ENCODE results near the gene CRYBB2. TPM values are rescaled to one million over a fixed set of nuclear protein-coding genes. Genes with fewer than 3 reads are reported as not detected.
"Not testable (repeated sequence)": the region's sequence is repeated elsewhere in the genome, so short reads cannot be mapped to it uniquely, and the experiment has no call there.

CRYBB2 gene
- total RNA-seq, 4 donors from 2014 or later: 1.5 TPM; not detected in 3

GRCh38 chr22:25232301-25232700, 12.9 kb downstream of the CRYBB2 start:
- intact Hi-C loops (cut with DNase I; ENCODE audit: low total_unique reads): no loop called here
- 47 to 60% methylated on average over 5 of the region's 5 CpGs for WGBS, 2 donors
- TF ChIP-seq, protein P1, sequence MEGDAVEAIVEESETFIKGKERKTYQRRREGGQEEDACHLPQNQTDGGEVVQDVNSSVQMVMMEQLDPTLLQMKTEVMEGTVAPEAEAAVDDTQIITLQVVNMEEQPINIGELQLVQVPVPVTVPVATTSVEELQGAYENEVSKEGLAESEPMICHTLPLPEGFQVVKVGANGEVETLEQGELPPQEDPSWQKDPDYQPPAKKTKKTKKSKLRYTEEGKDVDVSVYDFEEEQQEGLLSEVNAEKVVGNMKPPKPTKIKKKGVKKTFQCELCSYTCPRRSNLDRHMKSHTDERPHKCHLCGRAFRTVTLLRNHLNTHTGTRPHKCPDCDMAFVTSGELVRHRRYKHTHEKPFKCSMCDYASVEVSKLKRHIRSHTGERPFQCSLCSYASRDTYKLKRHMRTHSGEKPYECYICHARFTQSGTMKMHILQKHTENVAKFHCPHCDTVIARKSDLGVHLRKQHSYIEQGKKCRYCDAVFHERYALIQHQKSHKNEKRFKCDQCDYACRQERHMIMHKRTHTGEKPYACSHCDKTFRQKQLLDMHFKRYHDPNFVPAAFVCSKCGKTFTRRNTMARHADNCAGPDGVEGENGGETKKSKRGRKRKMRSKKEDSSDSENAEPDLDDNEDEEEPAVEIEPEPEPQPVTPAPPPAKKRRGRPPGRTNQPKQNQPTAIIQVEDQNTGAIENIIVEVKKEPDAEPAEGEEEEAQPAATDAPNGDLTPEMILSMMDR (IDR thresholded peaks at IDR 0.05): no peak
- no peak for TF ChIP-seq POLR2A (IDR thresholded peaks at IDR 0.05)
- no peak for DNase-seq (ENCODE audit: low spot score in 2 of 2)
- H3K4me3 ChIP-seq (ENCODE audit: low read depth, poor library complexity, severe bottlenecking): no peak overlapping the region

DNA sequence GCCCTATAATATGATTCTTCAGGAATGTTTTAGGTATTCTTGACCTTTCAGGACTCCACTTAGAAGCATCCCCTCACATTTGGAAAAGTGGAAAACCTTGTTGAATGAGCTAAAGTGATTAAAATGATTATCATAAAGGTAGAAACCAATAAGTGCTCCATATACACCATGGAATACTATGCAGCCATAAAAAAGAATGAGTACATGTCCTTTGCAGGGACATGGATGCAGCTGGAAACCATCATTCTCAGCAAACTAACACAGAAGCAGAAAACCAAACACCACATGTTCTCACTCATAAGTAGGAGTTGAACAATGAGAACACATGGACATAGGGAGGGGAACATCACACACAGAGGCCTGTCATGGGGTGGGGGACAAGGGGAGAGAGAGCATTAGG, 14.3 kb downstream of the CRYBB2 start:
- intact Hi-C loops (cut with DNase I; ENCODE audit: low total_unique reads); H3K4me3 ChIP-seq (ENCODE audit: low read depth, poor library complexity, severe bottlenecking); DNase-seq (ENCODE audit: low spot score in 2 of 2): not testable (repeated sequence)

DNA sequence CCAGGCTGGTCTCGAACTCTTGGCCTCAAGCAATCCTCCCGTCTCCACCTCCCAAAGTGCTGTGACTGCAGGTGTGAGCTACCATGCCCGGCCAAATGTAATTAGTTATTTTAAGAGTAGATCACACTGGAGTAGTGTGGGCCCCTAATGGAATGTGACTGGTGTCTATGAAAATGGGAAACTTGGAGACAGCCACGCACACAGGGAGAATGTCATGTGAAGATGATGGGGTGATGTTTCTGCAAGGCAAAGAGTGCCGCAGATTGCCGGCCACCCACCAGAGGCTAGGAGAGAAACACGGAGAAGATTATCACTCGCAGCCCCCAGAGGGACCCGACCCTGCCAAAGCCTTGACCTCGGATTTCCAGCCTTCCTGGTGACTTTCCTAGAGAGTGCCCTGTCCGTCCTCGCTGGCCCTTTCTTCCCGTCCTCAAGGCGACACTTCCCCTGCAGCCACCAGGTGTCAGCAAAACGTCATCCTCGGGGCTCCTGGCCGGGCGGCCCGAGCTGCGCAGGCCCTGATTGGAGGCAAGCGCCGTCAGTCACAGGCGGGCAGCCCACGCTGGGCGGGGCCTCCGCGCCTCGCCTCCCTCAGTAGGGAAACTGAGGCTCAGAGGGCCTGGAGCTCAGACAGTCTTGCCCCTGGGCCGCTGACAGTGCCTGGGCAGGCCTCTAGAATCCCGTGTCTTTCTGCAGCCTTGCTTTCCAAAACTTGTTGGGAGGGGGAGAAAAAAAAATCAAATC, 16.3 kb downstream of the CRYBB2 start:
- no peak for TF ChIP-seq POLR2A (IDR thresholded peaks at IDR 0.05)
- TF ChIP-seq, protein P1 (IDR thresholded peaks at IDR 0.05): no peak
- intact Hi-C loops (cut with DNase I; ENCODE audit: low total_unique reads): no loop called here
- peak in 1 of 2 donors; percentile 22 for DNase-seq (ENCODE audit: low spot score in 2 of 2)
- 10 to 15% methylated on average over 30 of the region's 30 CpGs for WGBS, 2 donors
- no peak overlapping the region for H3K4me3 ChIP-seq (ENCODE audit: low read depth, poor library complexity, severe bottlenecking)

- 90 to 94% methylated on average over 6 of the region's 6 CpGs for WGBS, 2 donors
- intact Hi-C loops (cut with DNase I; ENCODE audit: low total_unique reads): no loop called here
- H3K4me3 ChIP-seq (ENCODE audit: low read depth, poor library complexity, severe bottlenecking): no peak overlapping the region
- no peak for DNase-seq (ENCODE audit: low spot score in 2 of 2)
- no peak for TF ChIP-seq POLR2A (IDR thresholded peaks at IDR 0.05)
- TF ChIP-seq, protein P1 (IDR thresholded peaks at IDR 0.05): no peak
Observed at GRCh38 chr22:25236417-25236816, 17.0 kb downstream of the CRYBB2 start.

GRCh38 chr22:25237503-25237902, 18.1 kb downstream of the CRYBB2 start:
- H3K4me3 ChIP-seq (ENCODE audit: low read depth, poor library complexity, severe bottlenecking): no peak overlapping the region
- intact Hi-C loops (cut with DNase I; ENCODE audit: low total_unique reads): no loop called here
- no peak for DNase-seq (ENCODE audit: low spot score in 2 of 2)
- WGBS, 2 donors: 87% methylated on average over 4 of the region's 4 CpGs
- no peak for TF ChIP-seq POLR2A (IDR thresholded peaks at IDR 0.05)
- TF ChIP-seq, protein P1 (IDR thresholded peaks at IDR 0.05): no peak

GRCh38 chr22:25238058-25238457, 18.6 kb downstream of the CRYBB2 start:
- DNase-seq (ENCODE audit: low spot score in 2 of 2); intact Hi-C loops (cut with DNase I; ENCODE audit: low total_unique reads); H3K4me3 ChIP-seq (ENCODE audit: low read depth, poor library complexity, severe bottlenecking): not testable (repeated sequence)
- 64 to 68% methylated on average over 9 of the region's 9 CpGs for WGBS, 2 donors

GRCh38 chr22:25255169-25255568, 35.7 kb downstream of the CRYBB2 start:
- H3K4me3 ChIP-seq (ENCODE audit: low read depth, poor library complexity, severe bottlenecking); intact Hi-C loops (cut with DNase I; ENCODE audit: low total_unique reads); DNase-seq (ENCODE audit: low spot score in 2 of 2): not testable (repeated sequence)

DNA sequence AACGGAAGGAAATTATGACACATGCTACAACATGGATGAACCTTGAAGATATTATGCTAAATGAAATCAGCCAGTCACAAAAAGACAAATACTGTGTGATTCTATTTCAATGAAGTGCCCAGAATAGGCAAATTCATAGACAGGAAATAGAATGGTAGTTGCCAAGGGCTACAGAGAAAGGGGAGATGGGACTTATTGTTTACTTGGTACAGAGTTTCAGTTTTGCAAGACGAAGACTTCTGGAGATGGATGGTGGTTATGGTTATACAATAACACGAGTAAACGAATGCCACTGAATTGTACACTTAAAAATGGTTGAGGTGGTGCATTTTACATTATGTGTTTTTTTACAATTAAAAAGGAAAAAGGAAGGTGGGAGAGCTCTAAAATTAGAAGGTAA, 48.1 kb downstream of the CRYBB2 start:
- WGBS, 2 donors: 73 to 82% methylated on average over 4 of the region's 4 CpGs
- intact Hi-C loops (cut with DNase I; ENCODE audit: low total_unique reads); DNase-seq (ENCODE audit: low spot score in 2 of 2); H3K4me3 ChIP-seq (ENCODE audit: low read depth, poor library complexity, severe bottlenecking): not testable (repeated sequence)

More at GRCh38 chr22:25255169-25255568, 35.7 kb downstream of the CRYBB2 start:
- WGBS, 2 donors: 67 to 83% methylated on average over 1 of the region's 1 CpG

GRCh38 chr22:25268902-25269301, 49.5 kb downstream of the CRYBB2 start:
- DNase-seq (ENCODE audit: low spot score in 2 of 2); intact Hi-C loops (cut with DNase I; ENCODE audit: low total_unique reads): not testable (repeated sequence)
- WGBS, 2 donors: 61 to 93% methylated on average over 1 of the region's 1 CpG

DNA sequence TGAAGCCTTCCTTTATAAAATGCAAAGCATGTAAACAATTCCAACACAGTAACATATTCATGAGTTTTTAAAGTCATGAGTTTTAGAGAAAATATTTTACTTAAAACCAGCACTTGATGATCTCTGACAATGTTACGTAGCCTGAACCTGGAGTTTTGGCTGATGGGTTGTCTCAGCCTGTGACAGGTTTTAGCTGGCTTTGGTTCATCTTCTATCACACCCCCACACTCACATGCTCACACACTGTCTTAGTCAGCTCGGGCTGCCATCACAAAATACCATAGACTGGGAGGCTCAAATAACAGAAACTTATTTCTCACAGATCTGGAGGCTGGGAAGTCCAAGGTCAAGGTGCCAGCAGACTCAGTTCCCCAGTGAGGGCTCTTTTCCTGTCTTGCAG, 50.6 kb downstream of the CRYBB2 start:
- DNase-seq (ENCODE audit: low spot score in 2 of 2); intact Hi-C loops (cut with DNase I; ENCODE audit: low total_unique reads); H3K4me3 ChIP-seq (ENCODE audit: low read depth, poor library complexity, severe bottlenecking): not testable (repeated sequence)
- 43 to 50% methylated on average over 2 of the region's 2 CpGs for WGBS, 2 donors

More at GRCh38 chr22:25268902-25269301, 49.5 kb downstream of the CRYBB2 start:
- not testable (repeated sequence) for H3K4me3 ChIP-seq (ENCODE audit: low read depth, poor library complexity, severe bottlenecking)

DNA sequence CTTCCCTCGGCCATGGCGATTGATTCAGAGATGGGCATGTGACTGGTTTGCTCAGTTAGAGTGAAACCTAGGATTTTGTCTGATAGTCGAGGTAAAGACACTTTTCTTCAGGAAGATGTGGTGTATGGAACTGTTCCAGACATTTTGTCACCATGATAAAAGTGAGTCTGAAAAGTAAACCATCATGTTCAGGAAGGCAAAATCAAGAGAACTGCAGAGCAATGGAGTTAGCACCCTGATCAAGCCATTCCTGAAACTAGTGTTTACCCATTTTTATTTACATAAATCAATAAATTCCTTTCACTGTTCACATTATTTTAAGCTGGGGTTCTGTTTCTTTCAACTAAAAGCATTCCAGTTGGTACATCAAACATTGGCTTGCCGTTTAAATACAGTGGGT, 53.8 kb downstream of the CRYBB2 start:
- 85 to 87% methylated on average over 4 of the region's 4 CpGs for WGBS, 2 donors
- H3K4me3 ChIP-seq (ENCODE audit: low read depth, poor library complexity, severe bottlenecking); intact Hi-C loops (cut with DNase I; ENCODE audit: low total_unique reads); DNase-seq (ENCODE audit: low spot score in 2 of 2): not testable (repeated sequence)

All from lower leg skin (tissue), 4 donors.